Activated CD8-positive, alpha-beta T cell treated with anti-CD3 and anti-CD28 coated beads for 36 hours (primary cell): ENCODE data around the gene TNFAIP8L3. TPM values are rescaled to one million over a fixed set of nuclear protein-coding genes. Genes with fewer than 3 reads are reported as not detected.

ENCODE experiments used
- ATAC-seq: fragments of 200-7000 bp; cut with Tn5 transposase; one replicate; pipeline ENCODE4 v1.10.0; 2021; ENCODE audit warnings: mild to moderate bottlenecking, moderate library complexity
- CTCF ChIA-PET: fragments of 350-600 bp; sonication (Branson Sonifier 250); formaldehyde crosslinking; loops from one replicate; lab custom pipeline; 2021; ENCODE audit warnings: antibody characterized with exemption; lab: Charles Lee
- POLR2A ChIA-PET: fragments of 350-600 bp; sonication (Branson Sonifier 250); formaldehyde crosslinking; loops from one replicate; lab custom pipeline; 2021; ENCODE audit warnings: antibody characterized with exemption; lab: Charles Lee
- DNase-seq: peaks from one replicate; pipeline ENCODE4 v3.0.0-alpha.2; 2020
- H3K27ac Mint-ChIP-seq: one replicate; pipeline ENCODE4 v1.8.0; 2021; ENCODE audit warnings: mild to moderate bottlenecking, mixed read lengths
- H3K27me3 Mint-ChIP-seq: one replicate; pipeline ENCODE4 v1.8.0; 2021; ENCODE audit warnings: mixed read lengths
- H3K36me3 Mint-ChIP-seq: one replicate; pipeline ENCODE4 v1.8.0; 2021; ENCODE audit warnings: low read depth, mixed read lengths
- H3K4me1 Mint-ChIP-seq: one replicate; pipeline ENCODE4 v1.8.0; 2021; ENCODE audit warnings: low read depth, mixed read lengths
- H3K4me3 Mint-ChIP-seq: one replicate; pipeline ENCODE4 v1.8.0; 2021; ENCODE audit warnings: mild to moderate bottlenecking, moderate library complexity, mixed read lengths
- H3K9me3 Mint-ChIP-seq: one replicate; pipeline ENCODE4 v1.8.0; 2021; ENCODE audit warnings: mixed read lengths
- intact Hi-C: fragments of 100-400 bp; cut with micrococcal nuclease; formaldehyde crosslinking; loops from one replicate; pipeline ENCODE4 v1.10.0; 2022
- total RNA-seq, 2 experiments: library from RNA; stranded (reverse); gene quantifications; one replicate each; pipeline ENCODE4 v1.2.3, GENCODE V29; 2021
- TF ChIP-seq, protein P1 (sequence below): fragments of 200-600 bp; IDR thresholded peaks from one replicate; pipeline ENCODE4 v1.8.0; 2022; ENCODE audit warnings: antibody characterized with exemption, mild to moderate bottlenecking

The TNFAIP8L3 gene
- total RNA-seq, 2 experiments from 2014 or later = 0.14 TPM; not detected in 1

DNA sequence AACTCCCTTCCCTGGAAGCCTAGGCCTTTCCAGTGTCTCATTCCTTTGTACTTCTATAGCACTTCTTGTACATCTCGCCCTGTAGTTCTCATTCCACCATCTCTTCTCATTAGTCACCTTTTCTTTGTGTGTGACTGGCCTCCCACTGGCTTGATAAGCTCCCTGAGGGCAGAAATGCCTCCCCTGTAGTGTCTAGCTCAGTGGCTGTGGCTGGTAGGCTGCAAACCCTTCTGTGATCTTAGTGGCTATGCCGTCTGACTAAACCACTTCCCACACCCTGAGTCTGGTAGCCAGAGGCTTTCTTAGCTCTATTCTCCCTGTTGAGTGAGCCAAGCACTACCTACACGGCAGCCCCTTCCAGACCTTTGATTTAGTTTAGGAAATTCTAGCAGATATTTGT is 24.4 kb upstream of the TNFAIP8L3 start:
- TF ChIP-seq, protein P1, sequence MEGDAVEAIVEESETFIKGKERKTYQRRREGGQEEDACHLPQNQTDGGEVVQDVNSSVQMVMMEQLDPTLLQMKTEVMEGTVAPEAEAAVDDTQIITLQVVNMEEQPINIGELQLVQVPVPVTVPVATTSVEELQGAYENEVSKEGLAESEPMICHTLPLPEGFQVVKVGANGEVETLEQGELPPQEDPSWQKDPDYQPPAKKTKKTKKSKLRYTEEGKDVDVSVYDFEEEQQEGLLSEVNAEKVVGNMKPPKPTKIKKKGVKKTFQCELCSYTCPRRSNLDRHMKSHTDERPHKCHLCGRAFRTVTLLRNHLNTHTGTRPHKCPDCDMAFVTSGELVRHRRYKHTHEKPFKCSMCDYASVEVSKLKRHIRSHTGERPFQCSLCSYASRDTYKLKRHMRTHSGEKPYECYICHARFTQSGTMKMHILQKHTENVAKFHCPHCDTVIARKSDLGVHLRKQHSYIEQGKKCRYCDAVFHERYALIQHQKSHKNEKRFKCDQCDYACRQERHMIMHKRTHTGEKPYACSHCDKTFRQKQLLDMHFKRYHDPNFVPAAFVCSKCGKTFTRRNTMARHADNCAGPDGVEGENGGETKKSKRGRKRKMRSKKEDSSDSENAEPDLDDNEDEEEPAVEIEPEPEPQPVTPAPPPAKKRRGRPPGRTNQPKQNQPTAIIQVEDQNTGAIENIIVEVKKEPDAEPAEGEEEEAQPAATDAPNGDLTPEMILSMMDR = no peak
- Mint-ChIP-seq H3K9me3 (peaks cover 5% of the 10 kb centered on the region), H3K36me3 (no peaks in the 10 kb centered on the region), H3K27ac (no peak overlapping the region), H3K27me3 (peaks cover 11% of the 10 kb centered on the region), H3K4me1 (no peaks in the 10 kb centered on the region), H3K4me3 (no peak overlapping the region)
- intact Hi-C loops = no loop called here
- DNase-seq (no peak), ATAC-seq (no peak)
- ChIA-PET POLR2A (no interaction called here), CTCF (interaction anchor here (1.2 kb wide), 1 partner anchor 14 kb away, joined by 5 read pairs; no protein-coding TSS in a partner anchor)

DNA sequence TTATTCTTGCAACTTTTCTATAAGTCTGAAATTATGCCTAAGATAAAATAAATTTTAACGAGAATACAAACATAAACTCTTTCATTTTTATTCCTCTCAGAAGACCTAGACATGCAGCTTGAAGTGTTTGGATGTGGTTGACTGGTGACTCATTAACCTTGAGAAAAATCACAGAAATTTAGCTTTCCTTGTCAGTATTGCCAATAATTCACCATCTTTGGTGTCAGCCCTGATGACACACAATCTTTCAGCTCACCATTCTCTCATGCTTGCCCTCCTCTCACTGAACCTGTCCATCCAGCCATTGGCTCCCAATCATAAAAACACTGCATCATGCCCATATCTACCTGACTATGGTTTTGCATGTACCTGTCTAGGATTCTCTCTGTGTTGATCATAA is 22.6 kb upstream of the TNFAIP8L3 start:
- no peak overlapping the region for H3K4me3 Mint-ChIP-seq
- no peak overlapping the region for H3K27ac Mint-ChIP-seq
- no peak for DNase-seq
- H3K36me3 Mint-ChIP-seq = no peaks in the 10 kb centered on the region
- ChIA-PET POLR2A (no interaction called here), CTCF (interaction anchor here (0.9 kb wide), 1 partner anchor 76 kb away, joined by 5 read pairs; no protein-coding TSS in a partner anchor)
- ATAC-seq = no peak
- no peaks in the 10 kb centered on the region for H3K4me1 Mint-ChIP-seq
- peaks cover 2% of the 10 kb centered on the region for H3K9me3 Mint-ChIP-seq
- peaks cover 8% of the 10 kb centered on the region for H3K27me3 Mint-ChIP-seq
- intact Hi-C loops = no loop called here
- TF ChIP-seq, protein P1 = no peak

DNA sequence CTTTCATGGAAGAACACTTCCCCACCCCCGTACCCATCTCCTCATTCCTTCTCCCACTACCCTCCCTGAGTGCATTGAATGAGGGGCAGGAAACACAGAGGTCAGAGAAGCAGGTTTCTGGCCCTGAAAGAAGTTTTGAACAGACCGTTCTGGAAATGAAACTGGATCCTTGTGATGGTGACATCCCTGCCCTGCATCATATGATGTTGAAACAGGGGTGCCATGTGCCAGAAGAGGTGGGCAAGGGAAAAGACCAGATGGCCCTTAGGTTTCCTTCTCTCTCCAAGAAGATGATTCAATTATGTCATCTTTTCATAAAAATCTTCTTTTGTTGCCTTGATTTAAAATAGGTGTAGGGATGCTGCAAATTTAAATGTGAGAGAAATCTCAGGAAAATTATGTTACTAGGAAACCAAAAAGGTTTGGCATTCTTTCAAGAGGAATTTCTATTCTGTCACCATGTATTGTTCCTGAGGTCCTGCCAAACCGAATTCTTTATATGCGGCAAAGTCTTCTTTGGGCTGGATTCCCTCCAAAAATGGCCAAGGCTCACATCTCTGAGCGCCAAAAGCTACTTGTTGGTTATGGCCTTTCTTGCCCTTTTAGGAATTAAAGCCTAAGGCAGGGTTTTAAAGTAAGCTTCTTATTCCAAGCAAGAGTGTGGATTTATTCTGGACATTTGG is 19.9 kb upstream of the TNFAIP8L3 start:
- intact Hi-C loops = no loop called here
- DNase-seq (no peak), ATAC-seq (no peak)
- Mint-ChIP-seq H3K4me1 (no peaks in the 10 kb centered on the region), H3K27ac (no peak overlapping the region), H3K27me3 (peaks cover 14% of the 10 kb centered on the region), H3K9me3 (peaks cover 2% of the 10 kb centered on the region), H3K4me3 (no peak overlapping the region), H3K36me3 (no peaks in the 10 kb centered on the region)
- CTCF ChIA-PET = no interaction called here
- TF ChIP-seq, protein P1 = no peak
- POLR2A ChIA-PET = no interaction called here

DNA sequence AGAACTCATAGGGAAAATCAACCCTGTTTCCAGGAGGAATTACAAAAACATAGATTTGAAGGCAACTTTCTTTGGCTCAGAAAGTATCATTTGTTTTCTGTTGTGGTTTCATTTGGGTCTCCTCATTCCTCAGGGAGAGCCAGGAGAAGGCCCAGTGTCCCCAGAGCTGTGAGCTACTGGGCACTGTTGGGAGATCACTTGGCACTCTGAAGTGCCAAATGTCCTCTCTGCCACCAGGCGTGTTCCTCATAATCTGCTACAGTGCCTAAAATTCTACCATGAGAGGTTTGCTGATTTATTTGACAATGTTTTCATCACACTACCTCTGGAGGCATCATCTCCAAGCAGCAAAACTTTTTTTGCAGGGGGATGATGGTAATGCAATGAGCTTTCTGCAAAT is 17.4 kb upstream of the TNFAIP8L3 start:
- no peak for ATAC-seq
- TF ChIP-seq, protein P1 = no peak
- Mint-ChIP-seq H3K27ac (no peak overlapping the region), H3K27me3 (peaks cover 10% of the 10 kb centered on the region), H3K36me3 (no peaks in the 10 kb centered on the region), H3K4me3 (no peak overlapping the region), H3K4me1 (no peaks in the 10 kb centered on the region), H3K9me3 (no peaks in the 10 kb centered on the region)
- ChIA-PET CTCF (interaction anchor here (1.4 kb wide), 1 partner anchor 20 kb away, joined by 4 read pairs; no protein-coding TSS in a partner anchor), POLR2A (interaction anchor here (1.0 kb wide), 1 partner anchor 85 kb away, joined by 3 read pairs; no protein-coding TSS in a partner anchor)
- intact Hi-C loops = no loop called here
- DNase-seq = no peak

DNA sequence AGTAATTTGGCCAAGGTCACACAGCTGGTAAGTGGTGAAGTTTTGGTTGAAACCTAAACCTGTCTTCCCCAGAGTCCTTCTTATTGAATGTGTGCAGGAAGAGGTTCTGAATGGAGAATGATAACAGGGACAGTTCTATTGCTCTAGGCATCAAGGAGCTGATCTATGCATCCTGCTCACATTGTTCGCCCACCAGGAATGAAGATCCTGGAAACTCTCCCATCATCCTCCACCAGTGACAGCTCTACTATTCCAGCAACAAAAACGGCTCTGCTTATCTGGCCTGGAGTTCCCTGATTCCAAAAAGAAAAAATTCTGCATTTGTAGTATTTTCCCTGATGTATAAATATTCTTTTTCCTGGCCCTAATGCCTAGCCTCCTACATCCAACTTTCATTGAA is 16.4 kb upstream of the TNFAIP8L3 start:
- Mint-ChIP-seq H3K9me3 (no peaks in the 10 kb centered on the region), H3K4me1 (no peaks in the 10 kb centered on the region), H3K4me3 (no peak overlapping the region), H3K27ac (no peak overlapping the region), H3K36me3 (no peaks in the 10 kb centered on the region), H3K27me3 (peaks cover 10% of the 10 kb centered on the region)
- ATAC-seq = no peak
- ChIA-PET CTCF (no interaction called here), POLR2A (interaction anchor here (0.7 kb wide), 1 partner anchor 105 kb away, joined by 3 read pairs; no protein-coding TSS in a partner anchor)
- DNase-seq = no peak
- intact Hi-C loops = no loop called here
- TF ChIP-seq, protein P1 = no peak
